ENCODE results near the gene CNPPD1.
A peak's percentile ranks its signal among the peaks of the same experiment; 100 is the strongest.

The CNPPD1 gene

GRCh38 chr2:219207134-219207883, 30.6 kb upstream of the CNPPD1 start:
- Histone ChIP-seq H3K4me2 (ENCODE audit: low read length) (peak overlapping the region; percentile 95), H3K27ac (ENCODE audit: low read length) (peak overlapping the region; percentile 67), H4K20me1 (ENCODE audit: insufficient read depth, low read length) (no peaks in the 10 kb centered on the region), H3K9ac (ENCODE audit: low read length) (peak overlapping the region; percentile 86), H3K9me3 (ENCODE audit: insufficient read depth, low read length) (no peaks in the 10 kb centered on the region), H2AFZ (ENCODE audit: low read depth, low read length) (no peak overlapping the region), H3K36me3 (replicated peaks; ENCODE audit: low read depth, low read length) (no peaks in the 10 kb centered on the region), H3K4me1 (ENCODE audit: low read length) (peaks cover 7% of the 10 kb centered on the region), H3K79me2 (ENCODE audit: low read length) (no peaks in the 10 kb centered on the region), H3K4me3 (ENCODE audit: low read length) (peak overlapping the region; percentile 91), H3K27me3 (ENCODE audit: low read depth, low read length) (no peaks in the 10 kb centered on the region)
- TF ChIP-seq CTCF (IDR thresholded peaks at IDR 0.05; ENCODE audit: low read depth, low read length) (no peak), EZH2phosphoT487 (IDR thresholded peaks at IDR 0.05; ENCODE audit: low read depth) (no peak)

GRCh38 chr2:219206328-219207133, 29.8 kb upstream of the CNPPD1 start, which contains the start of gene ZFAND2B:
Gene ZFAND2B (plus strand): TSS chr2:219206782. CDS start chr2:219206988, 206 bp downstream.
- Histone ChIP-seq H3K9me3 (ENCODE audit: insufficient read depth, low read length) (no peaks in the 10 kb centered on the region), H3K27me3 (ENCODE audit: low read depth, low read length) (no peaks in the 10 kb centered on the region), H3K79me2 (ENCODE audit: low read length) (no peaks in the 10 kb centered on the region), H3K4me1 (ENCODE audit: low read length) (peaks cover 7% of the 10 kb centered on the region), H3K27ac (ENCODE audit: low read length) (peak within 1 kb of the TSS; percentile 67), H4K20me1 (ENCODE audit: insufficient read depth, low read length) (no peaks in the 10 kb centered on the region), H3K4me3 (ENCODE audit: low read length) (peak within 1 kb of the TSS; percentile 91), H2AFZ (ENCODE audit: low read depth, low read length) (peak within 1 kb of the TSS; percentile 77), H3K36me3 (replicated peaks; ENCODE audit: low read depth, low read length) (no peaks in the 10 kb centered on the region), H3K4me2 (ENCODE audit: low read length) (peak within 1 kb of the TSS; percentile 95), H3K9ac (ENCODE audit: low read length) (peak within 1 kb of the TSS; percentile 86)
- TF ChIP-seq EZH2phosphoT487 (IDR thresholded peaks at IDR 0.05; ENCODE audit: low read depth) (no peak), CTCF (IDR thresholded peaks at IDR 0.05; ENCODE audit: low read depth, low read length) (no peak)

GRCh38 chr2:219205981-219206327, 29.2 kb upstream of the CNPPD1 start:
- Histone ChIP-seq H2AFZ (ENCODE audit: low read depth, low read length) (peak overlapping the region; percentile 77), H3K9ac (ENCODE audit: low read length) (peak overlapping the region; percentile 86), H3K27ac (ENCODE audit: low read length) (peak overlapping the region; percentile 67), H4K20me1 (ENCODE audit: insufficient read depth, low read length) (no peaks in the 10 kb centered on the region), H3K4me3 (ENCODE audit: low read length) (peak overlapping the region; percentile 91), H3K4me2 (ENCODE audit: low read length) (peak overlapping the region; percentile 92), H3K36me3 (replicated peaks; ENCODE audit: low read depth, low read length) (no peaks in the 10 kb centered on the region), H3K27me3 (ENCODE audit: low read depth, low read length) (no peaks in the 10 kb centered on the region), H3K9me3 (ENCODE audit: insufficient read depth, low read length) (no peaks in the 10 kb centered on the region), H3K79me2 (ENCODE audit: low read length) (no peaks in the 10 kb centered on the region), H3K4me1 (ENCODE audit: low read length) (peaks cover 7% of the 10 kb centered on the region)
- TF ChIP-seq CTCF (IDR thresholded peaks at IDR 0.05; ENCODE audit: low read depth, low read length): no peak
- TF ChIP-seq EZH2phosphoT487 (IDR thresholded peaks at IDR 0.05; ENCODE audit: low read depth): no peak

- Histone ChIP-seq H4K20me1 (ENCODE audit: insufficient read depth, low read length) (no peaks in the 10 kb centered on the region), H3K4me3 (ENCODE audit: low read length) (no peak overlapping the region), H3K4me1 (ENCODE audit: low read length) (peaks cover 7% of the 10 kb centered on the region), H3K9ac (ENCODE audit: low read length) (no peak overlapping the region), H3K9me3 (ENCODE audit: insufficient read depth, low read length) (no peaks in the 10 kb centered on the region), H3K27ac (ENCODE audit: low read length) (no peak overlapping the region), H3K27me3 (ENCODE audit: low read depth, low read length) (no peaks in the 10 kb centered on the region), H3K4me2 (ENCODE audit: low read length) (no peak overlapping the region), H3K36me3 (replicated peaks; ENCODE audit: low read depth, low read length) (no peaks in the 10 kb centered on the region), H2AFZ (ENCODE audit: low read depth, low read length) (no peak overlapping the region), H3K79me2 (ENCODE audit: low read length) (no peaks in the 10 kb centered on the region)
- TF ChIP-seq CTCF (IDR thresholded peaks at IDR 0.05; ENCODE audit: low read depth, low read length) (no peak), EZH2phosphoT487 (IDR thresholded peaks at IDR 0.05; ENCODE audit: low read depth) (no peak)
Measured at GRCh38 chr2:219205165-219205538, 28.4 kb upstream of the CNPPD1 start.
